ENCODE results near the gene ANAPC10. TPM values are rescaled to one million over a fixed set of nuclear protein-coding genes. Genes with fewer than 3 reads are reported as not detected.

ANAPC10 gene
- 26.3 and 30.4 TPM in 2 replicates for total RNA-seq

GRCh38 chr4:145097821-145098674 is at the start of gene ANAPC10, which contains the start of gene ABCE1:
TSS of gene ANAPC10 (minus strand) at chr4:145098196. CDS start at chr4:145096099, 2,097 bp downstream.
TSS of gene ABCE1 (plus strand) at chr4:145098311. CDS start at chr4:145104413, 6,102 bp downstream.

Other genes starting within 250 kb of the ANAPC10 start
- 101 and 118 TPM in 2 replicates for gene ABCE1, start 115 bp upstream of the ANAPC10 start, total RNA-seq
- gene OTUD4, start 82.4 kb upstream of the ANAPC10 start, total RNA-seq = 32.1 and 34.1 TPM in 2 replicates

All from articular chondrocyte of knee joint (primary cell).